ENCODE data around the gene SH3PXD2A. TPM values are rescaled to one million over a fixed set of nuclear protein-coding genes. Genes with fewer than 3 reads are reported as not detected.

SH3PXD2A gene
- total and polyA plus RNA-seq, 4 donors = 18.7 to 69.1 (median 42.5) TPM

- ATAC-seq (ENCODE audit: low FRiP score) = no peak
- 94 to 100% methylated on average over 4 of the region's 4 CpGs for WGBS, 2 donors
- H3K4me3 ChIP-seq (ENCODE audit: low read length in 2 of 2) = no peak overlapping the region
- no peaks in the 10 kb centered on the region for H3K27me3 ChIP-seq (ENCODE audit: control insufficient read depth in 1 of 2, insufficient read depth in 2 of 2, low read length in 1 of 2)
- no peak overlapping the region for H3K27ac ChIP-seq (ENCODE audit: low read depth in 1 of 2, low read length in 2 of 2)
- H3K36me3 ChIP-seq (ENCODE audit: control insufficient read depth in 1 of 2, insufficient read depth in 2 of 2, low read length in 1 of 2) = no peaks in the 10 kb centered on the region
- no peaks in the 10 kb centered on the region for H3K4me1 ChIP-seq (ENCODE audit: control insufficient read depth in 1 of 2, insufficient read depth in 2 of 2, low read length in 2 of 2)
- DNase-seq = no peak
- intact Hi-C loops (cut with DNase I) = no loop called here
- H3K9me3 ChIP-seq (ENCODE audit: control insufficient read depth, low read length) = no peaks in the 10 kb centered on the region
Measured at GRCh38 chr10:103679096-103679790, 176.1 kb downstream of the SH3PXD2A start.

DNA sequence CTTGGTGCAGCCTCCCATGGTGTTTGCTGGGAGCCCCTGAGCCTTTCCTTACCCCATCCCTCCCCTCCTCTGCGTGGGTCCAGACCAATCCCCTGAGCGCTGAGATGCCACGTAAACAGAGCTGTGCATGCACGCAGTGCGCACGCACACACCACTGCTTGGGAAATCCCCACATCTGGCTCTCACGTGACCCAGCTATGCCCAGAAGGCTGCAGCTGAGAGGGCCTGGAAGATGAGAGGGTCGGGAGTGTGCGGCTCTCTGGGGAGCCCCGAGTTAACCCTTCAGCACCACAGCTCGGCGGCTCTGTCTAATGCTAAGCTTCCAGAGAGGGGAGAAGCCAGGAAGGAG, 177.2 kb downstream of the SH3PXD2A start:
- peak; percentile 89 to 92 for DNase-seq
- H3K4me1 ChIP-seq (ENCODE audit: control insufficient read depth in 1 of 2, insufficient read depth in 2 of 2, low read length in 2 of 2) = no peaks in the 10 kb centered on the region
- intact Hi-C loops (cut with DNase I) = no loop called here
- H3K4me3 ChIP-seq (ENCODE audit: low read length in 2 of 2) = no peak overlapping the region
- H3K36me3 ChIP-seq (ENCODE audit: control insufficient read depth in 1 of 2, insufficient read depth in 2 of 2, low read length in 1 of 2) = no peaks in the 10 kb centered on the region
- WGBS, 2 donors = 66 to 74% methylated on average over 12 of the region's 12 CpGs
- no peak overlapping the region for H3K27ac ChIP-seq (ENCODE audit: low read depth in 1 of 2, low read length in 2 of 2)
- no peaks in the 10 kb centered on the region for H3K9me3 ChIP-seq (ENCODE audit: control insufficient read depth, low read length)
- H3K27me3 ChIP-seq (ENCODE audit: control insufficient read depth in 1 of 2, insufficient read depth in 2 of 2, low read length in 1 of 2) = no peaks in the 10 kb centered on the region
- ATAC-seq (ENCODE audit: low FRiP score) = peak; percentile 71

DNA sequence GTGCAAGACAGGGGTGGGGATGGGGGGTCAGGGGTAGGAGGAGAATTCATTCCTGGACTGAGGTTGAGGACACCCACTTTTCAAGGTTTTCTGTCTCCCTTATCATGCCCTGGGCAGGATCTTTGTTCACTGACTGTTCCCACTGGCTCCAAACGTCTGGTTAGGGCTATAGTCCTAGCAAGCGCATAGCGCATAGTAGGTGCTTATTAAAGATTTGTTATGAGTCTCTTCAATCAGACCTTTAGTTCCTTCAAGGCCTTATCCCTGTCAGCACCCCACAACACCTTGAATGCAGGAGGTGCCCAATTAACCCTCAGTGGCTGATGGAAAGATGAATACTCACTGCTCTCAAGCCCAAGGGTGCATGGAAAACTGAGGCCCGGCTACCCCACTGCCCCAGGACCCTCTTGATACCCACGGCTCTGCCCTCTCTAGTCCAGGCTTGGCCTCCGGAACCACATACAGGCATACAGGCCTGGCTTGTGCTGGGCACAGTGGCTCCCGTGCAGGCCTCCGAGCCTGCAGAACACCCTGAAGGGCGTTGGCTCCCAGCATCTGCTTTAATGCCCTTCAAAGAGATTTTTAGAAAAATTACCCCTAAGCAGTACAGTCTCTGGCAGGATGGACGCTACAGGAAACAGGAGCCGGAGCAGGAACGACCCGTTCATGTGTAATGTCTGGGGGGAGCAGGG, 177.7 kb downstream of the SH3PXD2A start:
- DNase-seq (no peak), ATAC-seq (ENCODE audit: low FRiP score) (no peak)
- intact Hi-C loops (cut with DNase I) = no loop called here
- Histone ChIP-seq H3K36me3 (ENCODE audit: control insufficient read depth in 1 of 2, insufficient read depth in 2 of 2, low read length in 1 of 2) (no peaks in the 10 kb centered on the region), H3K4me3 (ENCODE audit: low read length in 2 of 2) (no peak overlapping the region), H3K9me3 (ENCODE audit: control insufficient read depth, low read length) (no peaks in the 10 kb centered on the region), H3K27me3 (ENCODE audit: control insufficient read depth in 1 of 2, insufficient read depth in 2 of 2, low read length in 1 of 2) (no peaks in the 10 kb centered on the region), H3K4me1 (ENCODE audit: control insufficient read depth in 1 of 2, insufficient read depth in 2 of 2, low read length in 2 of 2) (no peaks in the 10 kb centered on the region), H3K27ac (ENCODE audit: low read depth in 1 of 2, low read length in 2 of 2) (no peak overlapping the region)
- WGBS, 2 donors = 79 to 82% methylated on average over 13 of the region's 13 CpGs

DNA sequence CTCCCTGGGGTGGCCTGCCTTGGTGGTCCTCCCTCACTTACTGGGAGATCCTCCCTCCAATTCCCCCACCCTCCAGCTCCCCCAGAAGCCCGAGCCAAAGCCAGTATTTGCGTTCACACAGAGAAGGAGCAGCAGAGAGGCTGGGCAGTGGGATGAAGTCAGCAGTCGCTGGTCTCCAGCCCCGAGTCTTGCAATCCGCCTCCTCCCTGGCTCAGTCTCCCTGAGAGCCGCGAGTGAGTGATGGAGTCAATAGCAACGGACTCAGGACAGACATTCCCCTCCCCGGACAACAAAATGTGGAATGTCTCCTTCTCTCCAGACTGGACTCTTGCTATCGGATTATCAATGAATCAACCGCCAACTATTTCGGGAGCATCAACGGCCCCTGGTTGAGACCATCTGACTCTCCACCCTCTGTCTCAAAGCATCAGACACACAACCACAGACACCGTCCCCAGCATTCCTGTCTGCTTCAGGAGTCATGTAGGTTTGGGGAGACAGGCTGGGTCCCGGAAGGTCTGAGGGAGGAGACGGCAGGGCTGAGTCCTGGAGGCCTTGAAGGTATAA, 178.4 kb downstream of the SH3PXD2A start:
- H3K36me3 ChIP-seq (ENCODE audit: control insufficient read depth in 1 of 2, insufficient read depth in 2 of 2, low read length in 1 of 2) = no peaks in the 10 kb centered on the region
- H3K9me3 ChIP-seq (ENCODE audit: control insufficient read depth, low read length) = no peaks in the 10 kb centered on the region
- ATAC-seq (ENCODE audit: low FRiP score) = peak; percentile 67
- no peaks in the 10 kb centered on the region for H3K4me1 ChIP-seq (ENCODE audit: control insufficient read depth in 1 of 2, insufficient read depth in 2 of 2, low read length in 2 of 2)
- WGBS, 2 donors = 80 to 85% methylated on average over 16 of the region's 16 CpGs
- no peak overlapping the region for H3K27ac ChIP-seq (ENCODE audit: low read depth in 1 of 2, low read length in 2 of 2)
- intact Hi-C loops (cut with DNase I) = no loop called here
- no peaks in the 10 kb centered on the region for H3K27me3 ChIP-seq (ENCODE audit: control insufficient read depth in 1 of 2, insufficient read depth in 2 of 2, low read length in 1 of 2)
- no peak overlapping the region for H3K4me3 ChIP-seq (ENCODE audit: low read length in 2 of 2)
- peak in 1 of 2 donors; percentile 77 for DNase-seq

DNA sequence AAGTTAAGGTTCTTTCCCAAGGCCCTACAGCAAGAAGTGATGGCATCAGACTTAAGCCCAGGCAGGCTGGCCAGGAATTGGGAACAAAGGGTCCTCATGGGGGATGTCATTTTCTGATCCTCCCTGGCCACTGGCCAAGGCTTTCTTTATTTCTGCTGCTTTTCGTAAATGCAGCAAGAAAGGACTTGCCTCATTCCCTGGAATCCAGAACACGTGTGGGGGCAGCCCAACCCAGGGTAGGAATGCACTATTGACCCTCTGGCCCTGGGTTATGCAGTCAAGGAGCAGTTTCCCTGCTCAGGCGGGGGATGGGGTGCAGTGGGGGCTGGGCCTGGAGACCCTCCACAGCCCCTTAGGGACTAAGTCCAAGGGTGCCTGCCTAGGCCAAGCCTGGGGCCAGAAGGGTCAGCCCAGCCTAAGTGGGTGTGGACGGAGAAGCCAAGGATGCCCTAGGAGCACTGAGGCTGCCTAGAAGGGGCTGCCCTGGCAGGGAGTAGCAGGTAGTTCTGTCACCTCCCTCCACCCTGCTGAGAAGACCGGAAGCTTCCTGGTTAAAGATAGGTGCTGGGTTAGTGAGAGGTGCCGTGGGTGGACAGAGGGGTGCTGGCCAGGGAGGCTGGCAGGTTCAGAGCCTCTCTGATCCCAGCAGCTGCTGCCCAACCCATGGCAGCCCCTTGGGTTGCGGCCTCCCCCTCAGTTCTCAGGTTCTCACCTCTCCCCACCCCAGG, 179.2 kb downstream of the SH3PXD2A start:
- DNase-seq = no peak

GRCh38 chr10:103673606-103674005, 181.8 kb downstream of the SH3PXD2A start:
- no peaks in the 10 kb centered on the region for H3K9me3 ChIP-seq (ENCODE audit: control insufficient read depth, low read length)
- no peaks in the 10 kb centered on the region for H3K36me3 ChIP-seq (ENCODE audit: control insufficient read depth in 1 of 2, insufficient read depth in 2 of 2, low read length in 1 of 2)
- no peaks in the 10 kb centered on the region for H3K27me3 ChIP-seq (ENCODE audit: control insufficient read depth in 1 of 2, insufficient read depth in 2 of 2, low read length in 1 of 2)
- ATAC-seq (ENCODE audit: low FRiP score) (no peak), DNase-seq (no peak)
- intact Hi-C loops (cut with DNase I) = no loop called here
- WGBS, 2 donors = 78 to 80% methylated on average over 3 of the region's 3 CpGs
- H3K27ac ChIP-seq (ENCODE audit: low read depth in 1 of 2, low read length in 2 of 2) = no peak overlapping the region
- no peak overlapping the region for H3K4me3 ChIP-seq (ENCODE audit: low read length in 2 of 2)
- H3K4me1 ChIP-seq (ENCODE audit: control insufficient read depth in 1 of 2, insufficient read depth in 2 of 2, low read length in 2 of 2) = no peaks in the 10 kb centered on the region

More for the DNA sequence above, 179.2 kb downstream of the SH3PXD2A start:
- no peaks in the 10 kb centered on the region for H3K27me3 ChIP-seq (ENCODE audit: control insufficient read depth in 1 of 2, insufficient read depth in 2 of 2, low read length in 1 of 2)
- peak; percentile 47 for ATAC-seq (ENCODE audit: low FRiP score)
- no peak overlapping the region for H3K27ac ChIP-seq (ENCODE audit: low read depth in 1 of 2, low read length in 2 of 2)
- 90 to 96% methylated on average over 7 of the region's 7 CpGs for WGBS, 2 donors
- no peaks in the 10 kb centered on the region for H3K36me3 ChIP-seq (ENCODE audit: control insufficient read depth in 1 of 2, insufficient read depth in 2 of 2, low read length in 1 of 2)
- no peaks in the 10 kb centered on the region for H3K4me1 ChIP-seq (ENCODE audit: control insufficient read depth in 1 of 2, insufficient read depth in 2 of 2, low read length in 2 of 2)
- intact Hi-C loops (cut with DNase I) = no loop called here
- H3K4me3 ChIP-seq (ENCODE audit: low read length in 2 of 2) = no peak overlapping the region
- H3K9me3 ChIP-seq (ENCODE audit: control insufficient read depth, low read length) = no peaks in the 10 kb centered on the region

DNA sequence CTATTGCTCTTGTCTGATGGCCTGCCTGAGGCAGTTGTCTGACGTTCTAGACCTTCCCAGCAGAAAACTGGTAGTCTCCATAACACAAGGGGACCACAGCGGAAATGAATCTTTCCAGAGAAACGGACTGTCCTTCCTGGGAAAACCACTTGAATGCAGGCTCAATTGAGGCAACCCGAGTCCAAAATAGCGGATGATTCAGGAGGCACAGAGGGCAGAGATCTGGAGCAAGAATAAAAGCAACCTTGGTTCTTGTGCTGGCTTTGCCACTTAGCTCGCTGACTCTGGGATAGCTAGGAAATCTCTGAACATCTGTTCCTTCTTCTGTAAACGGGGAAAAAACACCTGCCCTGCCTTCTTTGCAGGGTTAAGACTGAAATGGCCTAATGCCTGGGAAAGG, 183.0 kb downstream of the SH3PXD2A start:
- Histone ChIP-seq H3K4me3 (ENCODE audit: low read length in 2 of 2) (no peak overlapping the region), H3K36me3 (ENCODE audit: control insufficient read depth in 1 of 2, insufficient read depth in 2 of 2, low read length in 1 of 2) (no peaks in the 10 kb centered on the region), H3K27me3 (ENCODE audit: control insufficient read depth in 1 of 2, insufficient read depth in 2 of 2, low read length in 1 of 2) (no peaks in the 10 kb centered on the region), H3K4me1 (ENCODE audit: control insufficient read depth in 1 of 2, insufficient read depth in 2 of 2, low read length in 2 of 2) (no peaks in the 10 kb centered on the region), H3K9me3 (ENCODE audit: control insufficient read depth, low read length) (no peaks in the 10 kb centered on the region), H3K27ac (ENCODE audit: low read depth in 1 of 2, low read length in 2 of 2) (no peak overlapping the region)
- intact Hi-C loops (cut with DNase I) = no loop called here
- 77 to 78% methylated on average over 7 of the region's 7 CpGs for WGBS, 2 donors
- ATAC-seq (ENCODE audit: low FRiP score) = no peak
- no peak for DNase-seq

- Histone ChIP-seq H3K27ac (ENCODE audit: low read depth in 1 of 2, low read length in 2 of 2) (no peak overlapping the region), H3K4me3 (ENCODE audit: low read length in 2 of 2) (no peak overlapping the region), H3K4me1 (ENCODE audit: control insufficient read depth in 1 of 2, insufficient read depth in 2 of 2, low read length in 2 of 2) (no peaks in the 10 kb centered on the region), H3K9me3 (ENCODE audit: control insufficient read depth, low read length) (no peaks in the 10 kb centered on the region), H3K36me3 (ENCODE audit: control insufficient read depth in 1 of 2, insufficient read depth in 2 of 2, low read length in 1 of 2) (no peaks in the 10 kb centered on the region), H3K27me3 (ENCODE audit: control insufficient read depth in 1 of 2, insufficient read depth in 2 of 2, low read length in 1 of 2) (no peaks in the 10 kb centered on the region)
- intact Hi-C loops (cut with DNase I) = no loop called here
- no peak for ATAC-seq (ENCODE audit: low FRiP score)
- WGBS, 2 donors = 97% methylated on average over 10 of the region's 10 CpGs
- DNase-seq = no peak
Measured at GRCh38 chr10:103671126-103671895, 184.1 kb downstream of the SH3PXD2A start.

All from aorta (tissue), 5 donors.